ENCODE results near the gene HOXA5. TPM values are rescaled to one million over a fixed set of nuclear protein-coding genes. Genes with fewer than 3 reads are reported as not detected.

HOXA5 gene
- total RNA-seq, result not detected

GRCh38 chr7:27143023-27143949, at the start of gene HOXA5:
HOXA5 (minus strand) TSS chr7:27143681; CDS start chr7:27143607, 74 bp downstream.

DNA sequence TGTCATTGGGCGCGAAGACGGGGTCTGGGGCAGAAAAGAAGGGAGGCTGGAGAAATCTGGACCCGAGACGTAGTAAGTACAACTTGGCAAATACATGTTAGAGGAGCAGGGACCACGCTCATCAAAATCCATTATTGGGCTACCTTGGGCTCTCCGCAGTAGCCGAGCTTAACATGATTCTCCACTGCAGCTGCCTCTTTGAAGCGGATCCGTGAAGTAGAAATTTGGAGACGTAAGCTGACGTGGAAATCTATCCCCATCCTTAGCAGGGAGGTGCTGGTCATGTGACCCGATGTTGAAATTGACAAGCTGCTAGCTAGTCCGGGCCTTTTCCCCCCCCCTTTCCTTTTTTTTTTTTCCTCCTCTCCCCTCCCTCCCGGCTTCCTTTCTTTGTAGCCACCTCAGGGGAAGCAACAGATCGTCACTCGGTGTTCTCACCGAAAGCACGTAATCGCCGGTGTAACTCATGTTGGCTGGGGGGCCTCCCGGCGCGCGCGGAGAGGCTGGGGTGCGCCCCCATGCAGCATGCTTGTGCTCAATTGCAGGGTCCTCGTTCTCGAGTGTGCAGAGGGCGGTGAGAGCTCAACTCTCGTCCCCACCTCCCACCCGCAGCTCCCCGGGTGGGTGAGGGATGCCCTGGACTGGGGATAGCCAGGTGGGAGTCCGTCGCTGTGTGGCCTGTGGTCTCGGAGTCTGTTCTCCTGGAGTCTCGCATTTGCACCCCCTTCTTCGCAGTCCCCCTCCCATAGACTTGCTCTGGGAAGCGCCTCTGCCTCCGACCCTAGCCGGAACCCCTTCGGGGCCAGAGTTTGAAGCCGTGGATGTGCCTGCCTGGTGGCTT, 41.8 kb upstream of the HOXA5 start, which contains the start of gene HOXA11:
Gene HOXA11, minus strand, starts transcription at position 220 of the 841 bp plus-strand sequence. Its CDS starts 88 bp downstream, at position 132.

DNA sequence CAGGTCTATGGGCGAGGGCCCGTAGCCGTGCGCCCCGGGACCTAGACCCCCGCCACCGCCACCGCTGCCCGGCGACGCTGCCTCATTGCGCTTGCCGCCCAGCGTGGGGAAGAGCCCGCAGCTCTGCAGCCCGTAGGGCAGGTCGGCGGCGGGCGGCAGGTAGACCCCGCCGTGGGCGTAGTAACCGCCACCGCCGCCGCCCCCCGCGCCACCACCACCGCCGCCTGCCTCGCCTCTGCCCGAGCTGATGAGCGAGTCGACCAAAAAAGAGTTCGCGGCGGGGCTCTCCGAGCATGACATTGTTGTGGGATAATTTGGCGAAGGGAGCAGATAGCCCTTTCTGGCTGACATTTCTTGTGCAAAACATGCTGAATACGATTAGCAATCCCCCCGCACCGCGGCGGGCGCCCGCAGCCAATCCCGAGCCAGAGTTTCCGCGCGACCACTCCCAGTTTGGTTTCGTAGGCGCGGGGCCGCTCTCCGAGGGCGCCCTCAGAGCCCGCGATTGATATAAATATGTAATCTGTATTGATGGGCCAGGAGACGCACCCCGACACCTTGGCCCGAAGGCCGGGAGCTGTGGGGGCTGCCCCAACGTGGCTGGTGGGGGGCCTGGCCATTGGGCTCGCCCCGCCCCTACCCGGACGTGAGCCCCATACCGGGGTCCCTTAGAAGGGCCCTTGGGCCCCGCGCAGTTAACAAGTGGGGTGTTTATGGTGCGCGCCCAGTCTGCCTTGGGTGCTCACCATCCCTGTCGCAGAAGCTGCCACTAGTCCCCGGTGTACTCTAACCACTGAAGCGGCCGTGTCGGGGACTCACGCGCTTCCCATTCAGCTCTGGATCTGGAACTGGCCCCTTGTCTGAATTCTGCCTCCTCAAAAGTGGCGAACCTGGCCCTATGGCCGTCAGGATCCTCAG, 30.7 kb upstream of the HOXA5 start, which contains the start of gene HOXA10:
Gene HOXA10, minus strand, starts transcription at position 365 of the 918 bp plus-strand sequence. Its CDS starts 14 bp downstream, at position 351.

GRCh38 chr7:27165089-27165995, 21.9 kb upstream of the HOXA5 start, which contains the start of gene HOXA9:
HOXA9 (minus strand) TSS chr7:27165537; CDS start chr7:27165457, 80 bp downstream.

DNA sequence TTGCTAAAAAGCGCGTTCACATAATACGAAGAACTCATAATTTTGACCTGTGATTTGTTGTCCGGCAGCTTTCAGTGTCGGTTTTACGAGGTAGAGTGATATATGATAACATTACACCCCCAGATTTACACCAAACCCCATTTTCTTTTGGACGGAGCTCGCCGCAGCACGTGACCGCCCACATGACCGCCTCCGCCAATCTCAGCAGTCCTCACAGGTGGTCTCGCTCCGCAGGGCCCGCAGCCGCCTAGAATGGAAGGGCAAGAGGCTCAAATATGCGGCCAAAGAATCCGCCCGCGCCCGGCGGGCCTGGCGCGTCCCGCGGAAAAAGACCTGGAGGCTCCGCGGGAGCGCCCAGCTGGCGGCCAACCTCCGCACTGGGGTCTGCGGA, 13.0 kb upstream of the HOXA5 start, which contains the start of gene HOXA7:
Gene HOXA7, minus strand, starts transcription at position 168 of the 391 bp plus-strand sequence. Its CDS starts 130 bp downstream, at position 38.

DNA sequence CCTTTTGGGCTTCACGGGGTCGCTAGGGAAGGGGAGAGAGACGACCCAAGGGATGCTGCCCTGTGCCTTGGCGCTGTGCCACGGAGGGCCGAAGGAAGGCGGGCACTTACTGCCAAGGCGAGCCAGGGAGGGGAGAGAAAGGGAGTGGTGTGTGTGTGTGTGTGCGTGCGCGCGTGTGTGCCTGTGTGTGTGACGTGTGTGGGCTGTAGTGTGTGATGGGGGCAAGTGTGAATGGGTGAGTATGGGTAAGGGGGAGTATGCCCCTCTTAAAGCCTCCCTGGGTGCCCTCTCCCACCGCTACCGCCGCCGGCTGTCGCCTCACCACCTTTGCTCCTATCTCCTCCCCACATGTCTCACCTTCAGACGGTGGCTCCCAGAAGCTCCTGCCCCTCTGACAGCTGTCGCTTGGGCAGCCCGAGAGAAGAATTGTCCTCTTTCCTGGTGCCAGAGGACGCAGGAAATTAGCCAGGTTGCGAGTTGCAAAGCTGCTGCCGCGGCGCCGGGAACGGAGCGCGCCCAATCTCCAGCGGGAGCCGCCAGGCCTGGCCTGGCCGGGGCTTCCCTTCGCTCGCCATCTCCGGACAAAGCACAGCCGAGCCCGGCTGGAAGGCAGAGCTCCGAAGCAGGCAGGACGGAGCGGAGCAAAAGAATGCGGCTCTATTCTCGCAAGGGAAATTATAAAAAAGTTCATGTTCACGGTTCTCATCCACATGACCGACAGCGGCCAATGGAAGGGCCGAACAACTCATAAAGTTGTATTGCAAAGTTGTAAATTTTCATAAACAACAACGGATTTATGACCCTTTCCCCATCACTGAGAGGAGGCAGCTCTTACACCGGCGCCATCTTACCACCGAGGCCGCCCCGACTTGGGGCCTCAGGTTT, 8.7 kb upstream of the HOXA5 start, which contains the start of gene HOXA3:
Gene HOXA3, minus strand, starts transcription at position 653 of the 885 bp plus-strand sequence. CDS start 41,943 bp downstream, outside the sequence.

GRCh38 chr7:27147199-27148030, 3.9 kb upstream of the HOXA5 start, which contains the start of gene HOXA6:
HOXA6 (minus strand) TSS chr7:27147774; CDS start chr7:27147749, 25 bp downstream.

GRCh38 chr7:27130540-27131389, 12.7 kb downstream of the HOXA5 start, which contains the start of gene HOXA4:
HOXA4 (minus strand) TSS chr7:27130757; CDS start chr7:27130733, 24 bp downstream.

DNA sequence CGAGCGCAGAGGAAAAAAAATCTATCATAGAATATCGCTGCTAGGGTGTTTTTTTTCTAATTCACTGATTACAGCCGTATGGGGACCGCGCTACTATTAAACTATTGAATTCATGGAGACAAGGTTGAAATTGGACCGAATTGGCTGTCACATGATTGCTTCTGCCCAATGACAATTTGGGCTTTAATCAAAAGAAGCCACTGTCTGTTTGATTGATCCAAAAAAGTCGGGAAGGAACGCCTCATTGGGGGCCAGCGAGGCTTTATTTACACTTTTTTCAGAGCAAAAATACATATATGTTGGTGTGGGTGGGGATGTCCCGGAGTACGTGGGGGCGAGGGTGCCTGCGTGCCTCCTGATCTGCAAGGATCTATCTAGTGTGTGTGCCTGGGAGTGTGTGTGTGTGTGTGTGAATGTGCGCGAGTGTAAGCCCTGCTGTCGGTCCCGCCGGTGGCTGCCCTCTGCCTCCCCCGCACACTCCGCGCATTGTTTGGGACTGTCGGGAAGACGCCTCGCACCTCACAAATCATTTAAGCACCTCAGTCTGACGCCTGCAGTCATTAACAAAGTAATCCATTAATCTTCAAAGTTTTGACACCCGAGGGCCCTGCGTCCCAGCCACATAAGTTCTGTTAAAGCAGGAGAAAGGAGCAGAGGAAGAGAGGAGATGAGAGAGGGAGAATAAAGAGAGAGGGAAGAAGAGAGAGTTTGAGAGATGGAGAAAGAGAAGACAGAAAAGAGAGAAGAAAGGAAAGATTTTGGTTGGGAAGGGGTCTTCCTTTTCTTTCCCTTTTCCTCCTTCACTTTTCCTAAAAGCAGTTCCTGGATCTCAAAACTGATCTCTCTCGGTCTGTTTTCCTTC, 40.7 kb downstream of the HOXA5 start, which contains the start of gene HOXA2:
Gene HOXA2, minus strand, starts transcription at position 103 of the 862 bp plus-strand sequence. CDS start 183 bp downstream, outside the sequence.

GRCh38 chr7:27095897-27096767, 47.3 kb downstream of the HOXA5 start, which contains the start of gene HOXA1:
HOXA1 (minus strand) TSS chr7:27096000; CDS start chr7:27095912, 88 bp downstream.

